Activated CD8-positive, alpha-beta memory T cell treated with anti-CD3 and anti-CD28 coated beads for 4 hours (primary cell): ENCODE measurements around the gene FGFBP1.

Experiments used
- DNase-seq, 2 donors: peaks; one replicate each; pipeline ENCODE4 v3.0.0-alpha.2; 2020; ENCODE audit warnings: low read depth in 2 of 2

Gene FGFBP1

DNA sequence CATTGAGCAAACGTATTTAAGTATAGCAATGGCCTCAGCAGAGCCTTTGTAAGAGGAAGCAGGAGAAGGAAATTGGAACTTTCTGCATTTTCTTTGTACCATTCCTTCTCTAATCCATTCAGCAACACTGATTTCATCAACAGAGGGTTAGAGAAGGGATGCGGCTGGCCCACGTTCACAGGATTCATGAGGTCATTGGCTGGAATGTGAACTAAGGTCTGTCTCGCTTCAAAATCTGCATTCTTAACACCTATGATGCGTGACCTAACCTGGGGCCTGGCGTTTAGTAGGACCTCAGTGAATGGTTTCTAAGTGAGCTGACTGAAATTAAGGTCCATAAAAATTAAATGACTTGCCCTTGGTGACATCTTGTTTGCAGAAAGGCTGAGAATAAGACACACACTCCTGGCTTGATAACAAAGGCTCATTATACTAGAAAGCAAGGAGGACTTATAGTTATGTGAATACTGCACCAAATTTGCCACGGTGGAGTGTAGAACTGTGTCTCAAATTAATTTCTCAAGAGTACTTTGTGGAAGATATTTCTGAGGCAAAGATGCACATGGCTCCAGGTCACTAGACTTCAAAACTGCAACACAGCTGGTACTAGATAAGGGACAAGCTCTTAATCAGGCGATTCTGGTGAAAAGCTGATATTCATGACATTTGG, 25.4 kb downstream of the FGFBP1 start:
- DNase-seq = no peak

DNA sequence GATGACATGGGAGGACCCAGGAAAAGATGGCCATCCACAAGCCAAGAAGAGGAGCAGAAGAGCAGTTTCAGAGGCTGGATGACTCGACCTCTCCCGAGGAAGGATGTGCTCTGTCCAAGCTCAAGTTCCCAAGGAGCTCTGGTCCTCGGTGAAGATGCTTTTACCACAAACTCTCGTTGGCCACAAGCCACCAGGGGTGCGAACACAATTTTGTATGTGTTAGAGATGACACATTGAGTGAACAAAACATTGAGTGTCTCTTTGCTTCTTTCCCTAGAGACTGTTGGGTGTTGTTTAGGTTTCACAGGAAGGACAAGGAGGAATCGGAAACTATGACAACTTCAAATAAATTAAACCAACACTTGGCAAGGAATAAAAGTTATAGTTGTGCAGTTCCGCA, 26.3 kb downstream of the FGFBP1 start:
- peak in 1 of 2 donors; percentile 1 for DNase-seq

DNA sequence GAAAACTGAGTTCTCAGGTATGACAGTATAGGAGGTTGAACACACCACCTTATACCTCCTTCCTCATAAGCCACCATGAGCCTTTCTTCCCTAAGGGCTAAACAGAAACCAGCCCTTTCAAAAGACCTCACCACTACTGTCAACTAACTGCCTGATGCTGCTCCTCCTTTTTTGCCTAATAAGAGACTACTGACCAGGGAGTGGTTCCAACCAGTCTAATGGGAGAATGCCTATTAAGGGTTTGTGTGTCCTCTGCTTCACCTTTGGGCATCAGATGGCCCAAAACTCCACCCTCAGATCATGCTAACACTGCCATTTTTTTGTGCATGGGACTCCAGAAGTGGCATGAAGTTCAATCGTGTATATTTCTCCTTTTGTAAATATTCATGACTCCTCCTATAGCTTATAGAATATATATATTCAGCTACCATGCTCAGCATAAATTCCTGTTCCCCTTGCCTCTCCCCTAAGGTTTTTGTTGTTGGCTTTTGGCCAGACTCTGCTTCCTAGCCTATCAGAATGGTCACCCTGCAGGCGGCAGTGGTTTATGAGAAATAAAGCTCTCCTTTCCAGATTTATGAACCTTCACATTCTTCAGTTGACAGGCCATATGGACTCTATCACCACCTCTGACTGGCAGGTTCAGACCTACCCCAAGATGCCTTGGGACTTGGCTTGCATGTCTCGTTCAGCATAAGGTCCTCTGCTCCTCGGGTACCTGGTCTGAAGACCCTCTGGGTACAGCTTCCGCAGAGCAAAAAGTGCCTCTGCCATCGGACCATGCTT, 28.2 kb downstream of the FGFBP1 start:
- DNase-seq = no peak

DNA sequence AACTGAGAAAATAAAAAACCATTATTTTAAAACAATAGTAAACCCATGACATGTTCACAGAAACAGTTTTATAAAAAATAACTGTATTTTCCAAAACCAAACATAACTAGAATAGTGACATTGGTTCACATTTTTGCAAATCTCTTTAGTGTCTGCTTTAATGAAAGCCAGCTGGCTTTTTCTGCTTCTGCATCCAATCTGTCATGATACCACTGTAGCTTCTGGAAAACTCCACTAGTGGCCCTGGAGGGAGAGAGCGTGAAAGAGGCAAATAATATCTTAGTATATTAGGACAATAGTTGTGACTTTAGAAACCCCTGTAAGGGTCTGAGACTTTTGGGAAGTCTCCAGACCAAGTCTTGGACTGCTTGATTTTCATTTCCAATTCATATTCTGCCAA, 31.1 kb downstream of the FGFBP1 start:
- no peak for DNase-seq

DNA sequence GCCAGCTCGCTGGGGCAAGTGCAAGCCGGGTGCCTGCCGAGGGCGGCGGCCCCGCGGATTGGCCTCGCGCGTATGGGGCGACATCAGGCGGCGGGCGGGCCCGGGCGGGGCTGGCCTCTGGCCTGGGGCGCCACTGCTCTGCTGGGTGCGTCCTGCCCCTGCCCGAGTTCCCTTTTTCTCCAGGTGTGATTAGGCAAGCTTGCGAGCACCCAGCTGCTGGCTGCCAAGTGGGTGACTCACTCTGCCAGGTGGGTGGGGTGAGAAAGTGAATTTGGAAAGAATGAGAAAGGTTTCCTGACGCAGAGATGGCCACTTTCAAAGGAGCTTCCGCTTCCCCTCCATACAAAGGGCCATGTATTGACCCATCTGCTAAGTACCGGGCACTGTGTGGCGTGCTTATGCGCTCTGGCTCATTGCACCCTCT, 32.5 kb downstream of the FGFBP1 start:
- DNase-seq = no peak

DNA sequence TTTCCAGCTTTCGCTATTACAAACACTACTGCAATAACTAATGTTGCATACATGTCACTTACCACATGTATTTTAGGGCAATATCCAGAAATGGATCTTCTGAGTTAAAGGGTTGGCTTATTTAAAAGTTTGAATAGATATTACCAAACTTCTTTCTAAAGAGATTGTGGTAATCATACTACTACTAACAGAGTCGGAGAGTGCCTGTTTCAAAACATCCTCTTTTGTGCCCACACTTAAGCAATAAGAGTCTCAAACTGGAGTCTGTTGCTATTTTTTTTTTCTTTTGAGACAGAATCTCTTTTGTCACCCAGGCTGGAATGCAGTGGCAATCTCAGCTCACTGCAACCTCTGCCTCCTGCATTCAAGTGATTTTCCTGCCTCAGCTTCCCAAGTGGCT, 35.8 kb downstream of the FGFBP1 start:
- no peak for DNase-seq

DNA sequence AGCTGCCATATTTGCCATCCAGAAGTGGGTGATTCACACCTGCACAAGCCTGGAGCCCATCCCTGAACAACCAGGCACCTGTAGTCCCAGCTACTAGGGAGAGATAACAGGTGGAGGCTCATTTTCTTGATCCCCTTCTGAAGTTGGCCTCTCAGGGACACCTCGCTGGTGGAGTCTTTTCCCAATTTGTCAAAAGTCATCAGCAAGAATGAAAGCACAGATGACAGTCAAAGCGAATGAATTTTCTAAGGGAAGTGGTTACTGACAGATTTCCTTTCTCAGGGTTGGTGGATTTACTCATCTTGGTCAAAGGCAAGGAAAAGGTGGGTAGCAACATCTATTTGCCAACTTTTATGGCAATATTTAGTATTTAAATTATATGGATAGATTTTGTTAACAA, 36.5 kb downstream of the FGFBP1 start:
- DNase-seq = no peak

DNA sequence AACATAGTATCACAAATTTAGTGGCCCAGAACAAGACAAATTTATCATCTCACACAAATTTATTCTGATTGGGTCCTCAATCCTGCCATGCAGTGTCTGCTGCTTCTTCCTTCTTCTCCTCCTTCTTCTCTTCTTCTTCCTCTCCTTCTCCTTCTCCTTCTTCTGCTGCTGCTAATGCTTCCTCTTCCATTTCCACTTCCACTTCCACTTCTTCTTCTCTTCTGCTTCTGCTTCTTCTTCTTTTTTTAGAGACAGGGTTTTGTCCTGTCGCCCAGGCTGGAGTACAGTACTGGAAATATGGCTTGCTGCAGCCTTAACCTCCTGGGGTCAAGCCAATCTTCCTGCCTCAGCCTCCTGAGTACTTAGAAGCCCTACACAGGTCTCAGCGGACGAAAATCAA, 37.5 kb downstream of the FGFBP1 start:
- DNase-seq = no peak

DNA sequence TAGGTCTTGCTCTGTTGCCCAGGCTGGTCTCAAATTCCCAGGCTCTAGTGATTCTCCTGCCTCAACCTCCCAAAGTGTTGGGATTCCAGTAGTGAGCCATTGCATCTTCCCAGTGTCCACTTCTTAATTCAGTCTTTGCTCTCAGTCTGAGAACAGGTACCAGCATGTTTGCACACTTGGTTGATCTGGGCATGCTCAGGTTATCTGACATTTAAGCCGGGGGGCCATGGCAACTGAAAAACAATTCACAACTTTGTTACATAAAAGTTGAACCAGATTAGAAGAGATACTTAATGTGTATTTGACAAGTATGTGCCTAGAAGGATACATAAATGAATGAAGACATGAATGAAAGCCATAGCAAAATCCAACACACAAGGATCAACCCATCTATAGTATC, 39.0 kb downstream of the FGFBP1 start:
- no peak for DNase-seq

DNA sequence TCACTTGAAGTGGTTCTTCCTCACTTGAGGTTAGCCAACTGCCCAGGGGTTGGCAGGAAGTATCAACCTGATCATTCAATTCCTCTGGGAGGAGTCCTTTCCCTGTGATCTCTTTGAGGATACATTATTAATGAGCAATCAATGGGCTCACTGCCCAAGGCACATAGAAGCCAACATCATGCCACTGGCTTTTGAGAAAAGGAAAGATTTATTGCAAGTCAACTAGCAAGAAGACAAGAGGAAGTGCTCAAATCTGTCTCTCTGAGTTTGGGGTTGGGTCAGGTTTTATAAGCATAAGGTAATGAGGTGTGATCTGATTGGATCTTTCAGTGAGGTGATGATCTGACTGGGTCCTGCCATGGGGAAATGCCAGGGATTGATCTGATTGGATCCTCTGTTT, 39.6 kb downstream of the FGFBP1 start:
- DNase-seq = no peak

DNA sequence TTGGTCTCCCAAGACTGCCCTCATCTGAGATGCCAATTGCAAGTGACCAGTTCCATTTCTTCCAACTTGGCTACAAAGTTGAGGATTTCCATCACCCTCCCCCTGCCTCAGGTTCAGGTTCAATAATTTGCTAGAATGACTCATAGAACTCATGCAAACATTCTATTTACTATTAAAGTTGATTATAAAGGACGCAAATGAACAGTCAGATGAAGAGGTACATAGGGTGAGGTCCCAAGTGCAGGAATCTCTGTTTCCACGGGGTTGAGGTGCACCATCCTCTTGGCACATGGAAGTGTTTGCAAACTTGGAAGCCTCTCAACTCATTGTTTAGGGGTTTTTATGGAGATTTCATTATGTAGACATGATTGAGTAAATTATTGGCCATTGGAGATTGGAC, 41.0 kb downstream of the FGFBP1 start:
- no peak for DNase-seq

DNA sequence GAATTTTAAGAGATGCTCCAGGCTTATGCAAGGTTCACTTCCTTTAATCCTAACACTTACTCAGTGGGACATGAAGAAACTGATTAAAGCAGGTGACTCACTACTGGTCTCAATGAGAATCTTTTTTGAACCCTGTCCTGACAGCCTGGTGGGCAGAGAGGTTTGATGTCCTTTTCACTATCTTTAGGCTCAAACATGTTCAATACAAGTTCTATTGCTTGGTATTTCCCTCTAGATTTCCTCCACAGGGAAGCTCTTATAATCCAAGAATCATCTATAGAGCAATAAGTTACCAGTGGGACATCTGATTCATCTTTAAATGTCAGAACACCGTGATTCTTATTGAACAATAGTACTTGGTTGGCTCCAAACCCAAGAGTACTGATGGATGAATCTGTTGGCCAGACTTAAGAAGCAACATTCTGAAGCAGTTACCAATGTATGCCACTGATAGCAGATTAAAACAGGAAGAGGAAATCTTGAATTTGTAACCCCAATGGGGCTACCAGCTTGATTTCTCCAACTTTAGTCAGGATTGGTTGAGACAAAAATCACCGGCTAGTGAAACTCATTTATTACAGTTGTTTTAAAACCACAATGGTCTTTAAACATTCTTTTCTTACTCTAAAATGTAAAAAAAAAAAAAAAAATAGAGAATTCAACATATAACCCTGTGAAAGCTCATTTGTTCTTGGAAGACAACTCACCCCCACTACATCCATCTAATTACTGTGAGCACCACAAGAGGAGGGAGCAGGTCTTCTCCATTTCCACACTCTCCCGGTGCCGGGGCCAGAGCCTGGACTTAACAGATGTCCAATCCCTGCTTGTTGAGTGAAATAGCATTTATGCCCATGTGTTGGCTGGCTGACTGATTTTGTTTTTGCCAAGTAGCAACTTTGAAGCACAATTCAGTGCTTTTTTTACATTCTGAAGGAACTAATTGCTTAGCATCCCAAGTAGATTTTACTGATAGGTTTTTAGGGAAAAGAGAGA, 43.3 kb downstream of the FGFBP1 start:
- DNase-seq = no peak

DNA sequence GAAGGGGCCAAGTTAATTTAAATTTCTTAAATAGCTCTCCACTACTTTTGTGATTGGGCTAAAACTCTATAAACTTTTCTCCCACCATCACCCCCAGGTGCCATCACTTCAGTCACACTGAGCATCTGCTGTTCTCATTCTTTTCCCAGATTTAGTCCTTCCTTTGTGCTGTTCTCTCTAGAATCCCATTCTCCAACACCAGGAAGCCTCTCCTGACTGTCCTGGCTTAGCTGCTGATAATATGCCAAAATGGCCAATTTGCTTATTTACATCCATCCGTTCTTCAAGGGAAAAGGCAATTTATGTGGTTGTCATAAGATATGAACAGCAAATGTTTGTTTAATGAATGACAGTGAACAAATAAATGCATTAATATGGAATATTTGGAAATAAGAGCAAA, 44.1 kb downstream of the FGFBP1 start:
- DNase-seq = no peak

DNA sequence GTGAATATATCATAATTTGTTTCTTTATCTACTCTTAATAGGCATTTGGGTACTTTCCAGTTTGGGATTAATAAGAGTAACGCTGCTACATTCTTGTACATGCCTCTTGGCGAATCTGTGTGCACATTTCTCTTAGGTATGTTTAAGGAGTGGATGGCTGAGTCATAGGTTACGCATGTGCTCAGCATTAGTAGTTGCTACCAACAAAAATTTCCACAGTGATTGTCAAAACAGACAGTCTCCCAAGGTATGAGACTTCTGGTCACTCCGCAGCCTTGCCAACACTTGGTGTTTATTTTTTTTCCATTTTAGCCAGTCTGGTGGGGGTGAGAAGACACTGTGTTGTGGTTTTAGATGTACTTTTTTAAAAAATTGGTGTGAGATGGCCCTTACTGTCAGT, 44.6 kb downstream of the FGFBP1 start:
- DNase-seq = no peak

DNA sequence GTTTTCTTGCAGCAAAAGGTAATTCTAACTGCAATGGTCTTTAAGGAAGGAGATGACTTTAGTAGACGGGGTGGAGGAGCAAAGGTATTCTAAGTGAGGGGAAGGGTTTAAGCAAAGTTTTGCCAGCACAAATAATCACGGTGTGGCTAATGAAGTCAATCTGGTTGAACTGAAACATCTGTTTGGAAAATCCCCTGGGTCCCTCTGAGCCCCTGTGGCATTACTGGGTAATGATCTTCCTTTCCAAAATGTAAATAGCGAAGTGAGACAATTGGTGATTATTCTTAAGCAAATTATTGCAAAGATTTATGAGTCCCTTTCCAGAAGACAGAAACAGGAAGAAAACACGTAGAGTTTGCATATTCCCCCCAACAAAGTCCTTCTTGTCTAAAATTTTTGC, 47.2 kb downstream of the FGFBP1 start:
- DNase-seq = no peak

DNA sequence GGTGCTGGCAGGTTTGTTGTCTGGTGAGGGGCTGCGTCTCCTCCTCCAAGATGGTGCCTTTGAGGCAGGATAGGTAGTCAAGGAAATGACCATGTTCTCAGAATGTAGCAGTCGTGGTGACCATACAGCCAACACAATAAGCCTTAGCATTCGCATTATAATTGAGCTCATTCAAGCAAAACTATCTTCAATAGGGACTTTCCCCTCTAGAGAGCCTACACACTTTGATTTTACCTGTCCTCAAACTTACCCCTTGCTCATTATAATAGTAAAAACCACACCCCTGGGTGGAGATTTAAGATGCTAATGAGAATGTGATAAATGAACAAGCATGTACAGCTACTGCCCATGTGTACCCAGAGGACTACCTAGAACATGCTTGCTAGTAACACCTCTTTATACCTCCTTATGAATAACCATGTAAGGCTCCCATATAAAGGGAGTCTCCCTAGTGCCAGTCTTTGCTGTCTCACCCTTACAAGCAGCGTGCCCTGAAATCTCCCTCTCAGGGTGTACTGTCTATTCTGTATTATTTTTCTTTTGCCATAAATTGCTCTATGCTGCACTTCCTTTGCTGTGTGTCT, 48.2 kb downstream of the FGFBP1 start:
- no peak for DNase-seq

DNA sequence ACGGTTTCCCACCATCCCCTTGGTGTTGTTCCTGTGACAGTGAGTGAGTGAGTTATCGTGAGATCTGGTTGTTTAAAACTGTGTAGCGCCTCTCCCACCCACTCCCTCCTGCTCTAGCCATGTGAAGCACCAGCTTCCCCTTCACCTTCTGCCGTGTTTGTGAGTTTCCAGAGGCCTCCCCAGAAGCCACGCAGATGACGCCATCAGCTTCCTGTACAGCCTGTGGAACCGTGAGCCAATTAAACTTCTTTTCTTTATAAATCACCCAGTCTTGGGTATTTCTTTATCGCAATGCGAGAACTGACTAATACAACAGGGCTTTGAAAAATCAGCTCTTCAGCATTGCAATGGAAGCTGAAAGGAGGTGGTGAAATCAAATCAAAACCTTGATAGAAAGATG, 50.0 kb downstream of the FGFBP1 start:
- DNase-seq = no peak
